ENCODE results near the gene SPTY2D1. TPM values are rescaled to one million over a fixed set of nuclear protein-coding genes. Genes with fewer than 3 reads are reported as not detected.
"Not testable (repeated sequence)": the region's sequence is repeated elsewhere in the genome, so short reads cannot be mapped to it uniquely, and the experiment has no call there.

SPTY2D1 gene
- total RNA-seq, 1 experiment from 2014 or later = 15.6 TPM

DNA sequence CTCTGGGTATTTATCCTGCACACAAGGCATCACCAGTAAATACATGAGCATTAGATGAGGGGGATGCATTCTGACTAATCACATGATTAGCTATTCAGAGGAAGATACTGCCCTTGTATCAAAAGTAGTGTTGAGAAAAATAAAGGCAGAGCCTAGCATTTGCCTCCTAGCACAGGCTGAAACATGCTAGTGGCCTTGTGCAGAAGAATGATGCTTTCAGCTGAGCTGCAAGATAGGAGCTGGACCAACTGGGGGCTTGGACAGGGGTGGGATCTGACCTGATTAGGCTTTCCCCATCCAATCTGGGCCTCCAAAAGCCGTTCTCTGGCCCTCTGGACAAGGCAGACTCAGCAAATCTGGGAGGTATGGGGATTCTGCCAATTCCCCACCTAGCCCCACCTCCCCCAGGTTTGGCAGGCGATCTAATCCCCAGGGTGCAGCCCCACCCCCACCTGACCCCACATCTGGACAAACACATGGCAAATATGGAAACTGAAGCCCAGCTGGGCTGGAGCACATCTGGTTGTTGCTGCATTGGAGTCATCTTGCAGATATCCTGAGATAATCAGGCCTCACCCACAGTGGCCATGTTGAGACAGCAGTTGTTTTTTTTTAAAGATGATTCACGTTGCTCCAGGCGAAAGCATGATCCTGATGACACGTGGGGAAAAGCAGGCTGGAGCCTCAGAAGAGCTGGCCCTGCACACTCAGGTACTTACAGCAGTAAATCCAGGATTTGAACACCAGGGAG lies 39.0 kb downstream of the SPTY2D1 start:
- no peak for ATAC-seq
- H3K27ac ChIP-seq (ENCODE audit: low read length) = no peak overlapping the region
- CTCF ChIA-PET = no interaction called here

DNA sequence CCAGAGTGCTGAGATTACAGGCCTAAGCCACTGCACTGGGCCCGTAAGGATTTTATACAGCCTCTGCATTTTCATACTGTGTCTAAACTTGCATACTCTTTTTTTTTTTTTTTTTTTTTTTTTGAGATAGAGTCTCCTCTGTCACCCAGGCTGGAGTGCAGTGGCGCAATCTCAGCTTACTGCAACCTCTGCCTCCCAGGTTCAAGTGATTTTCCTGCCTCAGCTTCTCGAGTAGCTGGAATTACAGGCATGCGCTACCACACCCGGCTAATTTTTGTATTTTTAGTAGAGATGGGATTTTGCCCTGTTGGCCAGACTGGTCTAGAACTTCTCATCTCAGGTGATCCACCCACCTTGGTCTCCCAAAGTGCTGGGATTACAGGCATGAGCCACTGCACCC lies 40.1 kb downstream of the SPTY2D1 start:
- H3F3A ChIP-seq (ENCODE audit: low read length, unreplicated experiment); BruUV-seq (replicated peaks); H3K4me2 ChIP-seq (ENCODE audit: low read length); H3K4me3 ChIP-seq (ENCODE audit: low read length); H4K20me1 ChIP-seq (ENCODE audit: low read length); H3K9ac ChIP-seq (ENCODE audit: low read length); H3K9me3 ChIP-seq (ENCODE audit: low read length); H3K9me2 ChIP-seq (replicated peaks; ENCODE audit: low read length); DNase-seq; H3K36me3 ChIP-seq (ENCODE audit: low read depth, low read length); H2AFZ ChIP-seq (ENCODE audit: low read length); ATAC-seq; CTCF ChIA-PET; H3K27ac ChIP-seq (ENCODE audit: low read length); H3K27me3 ChIP-seq (ENCODE audit: low read length); intact Hi-C loops (cut with micrococcal nuclease); POLR2A ChIA-PET (ENCODE audit: unreplicated experiment): not testable (repeated sequence)
- H3K4me1 ChIP-seq (ENCODE audit: insufficient read depth, low read length) = peaks cover 19% of the 10 kb centered on the region
- H3K79me2 ChIP-seq (ENCODE audit: low read length) = peaks cover 40% of the 10 kb centered on the region

More for the DNA sequence above, 39.0 kb downstream of the SPTY2D1 start:
- no peak overlapping the region for H2AFZ ChIP-seq (ENCODE audit: low read length)
- H3K4me2 ChIP-seq (ENCODE audit: low read length) = no peak overlapping the region
- H3K4me1 ChIP-seq (ENCODE audit: insufficient read depth, low read length) = peaks cover 10% of the 10 kb centered on the region
- H3K9me3 ChIP-seq (ENCODE audit: low read length) = no peaks in the 10 kb centered on the region
- BruUV-seq (replicated peaks) = no TSS peak
- no peak overlapping the region for H3K9ac ChIP-seq (ENCODE audit: low read length)
- H3K79me2 ChIP-seq (ENCODE audit: low read length) = peaks cover 29% of the 10 kb centered on the region
- H3K9me2 ChIP-seq (replicated peaks; ENCODE audit: low read length) = no peaks in the 10 kb centered on the region
- no peaks in the 10 kb centered on the region for H3F3A ChIP-seq (ENCODE audit: low read length, unreplicated experiment)
- peak; percentile 12 for DNase-seq
- intact Hi-C loops (cut with micrococcal nuclease) = no loop called here
- H3K36me3 ChIP-seq (ENCODE audit: low read depth, low read length) = 0 out of 2 replicates have a peak, but pooled peaks cover 5% of the 10 kb centered on the region
- no peaks in the 10 kb centered on the region for H3K27me3 ChIP-seq (ENCODE audit: low read length)
- no peak overlapping the region for H3K4me3 ChIP-seq (ENCODE audit: low read length)
- H4K20me1 ChIP-seq (ENCODE audit: low read length) = no peaks in the 10 kb centered on the region
- TF ChIP-seq EZH2phosphoT487 (IDR thresholded peaks at IDR 0.05; ENCODE audit: borderline replicate concordance, low read length) = no peak
- TF ChIP-seq, protein P1, sequence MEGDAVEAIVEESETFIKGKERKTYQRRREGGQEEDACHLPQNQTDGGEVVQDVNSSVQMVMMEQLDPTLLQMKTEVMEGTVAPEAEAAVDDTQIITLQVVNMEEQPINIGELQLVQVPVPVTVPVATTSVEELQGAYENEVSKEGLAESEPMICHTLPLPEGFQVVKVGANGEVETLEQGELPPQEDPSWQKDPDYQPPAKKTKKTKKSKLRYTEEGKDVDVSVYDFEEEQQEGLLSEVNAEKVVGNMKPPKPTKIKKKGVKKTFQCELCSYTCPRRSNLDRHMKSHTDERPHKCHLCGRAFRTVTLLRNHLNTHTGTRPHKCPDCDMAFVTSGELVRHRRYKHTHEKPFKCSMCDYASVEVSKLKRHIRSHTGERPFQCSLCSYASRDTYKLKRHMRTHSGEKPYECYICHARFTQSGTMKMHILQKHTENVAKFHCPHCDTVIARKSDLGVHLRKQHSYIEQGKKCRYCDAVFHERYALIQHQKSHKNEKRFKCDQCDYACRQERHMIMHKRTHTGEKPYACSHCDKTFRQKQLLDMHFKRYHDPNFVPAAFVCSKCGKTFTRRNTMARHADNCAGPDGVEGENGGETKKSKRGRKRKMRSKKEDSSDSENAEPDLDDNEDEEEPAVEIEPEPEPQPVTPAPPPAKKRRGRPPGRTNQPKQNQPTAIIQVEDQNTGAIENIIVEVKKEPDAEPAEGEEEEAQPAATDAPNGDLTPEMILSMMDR (conservative IDR thresholded peaks at IDR 0.05; ENCODE audit: low read depth, low read length) = no peak
- TF ChIP-seq EZH2 (IDR thresholded peaks at IDR 0.05; ENCODE audit: low read length, unreplicated experiment) = no peak
- POLR2A ChIA-PET (ENCODE audit: unreplicated experiment) = no interaction called here

DNA sequence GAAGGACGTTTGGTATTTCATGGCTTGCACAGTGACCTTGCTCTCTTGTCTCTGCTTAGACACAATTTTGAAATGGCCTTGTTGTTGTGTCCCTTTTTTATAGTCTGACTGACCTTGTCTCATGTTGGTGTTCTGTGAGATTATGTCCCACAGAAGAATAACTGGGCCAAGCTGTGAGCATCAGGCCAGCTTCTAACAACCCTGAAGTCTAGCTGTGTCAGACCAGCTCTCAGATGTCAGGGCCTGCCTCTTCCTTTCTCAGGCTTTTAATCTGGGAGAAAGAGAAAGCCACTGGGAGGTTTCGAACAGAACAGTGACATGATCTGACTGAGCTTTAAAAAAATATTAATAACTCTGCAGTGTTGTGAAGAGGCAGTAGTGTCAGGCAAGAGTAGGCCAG lies 43.6 kb downstream of the SPTY2D1 start:
- no peak for ATAC-seq
- intact Hi-C loops (cut with micrococcal nuclease) = no loop called here
- H3K9ac ChIP-seq (ENCODE audit: low read length) = no peak overlapping the region
- ChIA-PET POLR2A (ENCODE audit: unreplicated experiment) (no interaction called here), CTCF (no interaction called here)
- H4K20me1 ChIP-seq (ENCODE audit: low read length) = no peaks in the 10 kb centered on the region
- TF ChIP-seq, protein P1 (conservative IDR thresholded peaks at IDR 0.05; ENCODE audit: low read depth, low read length) = no peak
- TF ChIP-seq EZH2phosphoT487 (IDR thresholded peaks at IDR 0.05; ENCODE audit: borderline replicate concordance, low read length) (no peak), EZH2 (IDR thresholded peaks at IDR 0.05; ENCODE audit: low read length, unreplicated experiment) (no peak)
- 0 out of 2 replicates have a peak, but pooled peaks cover 2% of the 10 kb centered on the region for H3K36me3 ChIP-seq (ENCODE audit: low read depth, low read length)
- H3K79me2 ChIP-seq (ENCODE audit: low read length) = peaks cover 69% of the 10 kb centered on the region
- DNase-seq = no peak
- H3K4me2 ChIP-seq (ENCODE audit: low read length) = peak overlapping the region; percentile 89
- H3K4me3 ChIP-seq (ENCODE audit: low read length) = peak overlapping the region; percentile 80; the same call in 1 of the 2 replicates
- no peaks in the 10 kb centered on the region for H3K9me2 ChIP-seq (replicated peaks; ENCODE audit: low read length)
- no TSS peak for BruUV-seq (replicated peaks)
- H3K4me1 ChIP-seq (ENCODE audit: insufficient read depth, low read length) = peaks cover 19% of the 10 kb centered on the region
- no peak overlapping the region for H3K27ac ChIP-seq (ENCODE audit: low read length)
- no peak overlapping the region for H2AFZ ChIP-seq (ENCODE audit: low read length)
- H3K9me3 ChIP-seq (ENCODE audit: low read length) = no peaks in the 10 kb centered on the region
- H3K27me3 ChIP-seq (ENCODE audit: low read length) = no peaks in the 10 kb centered on the region
- H3F3A ChIP-seq (ENCODE audit: low read length, unreplicated experiment) = no peaks in the 10 kb centered on the region

Measured in PC-3 (cell line).